HepG2 (cell line): ENCODE results near the gene HCFC1R1. TPM values are rescaled to one million over a fixed set of nuclear protein-coding genes. Genes with fewer than 3 reads are reported as not detected.

Source experiments
- ATAC-seq: fragments of 200-7000 bp; cut with Tn5 transposase; 3 replicates; pipeline ENCODE4 v1.9.1; 2020; ENCODE audit warnings: mild to moderate bottlenecking, moderate library complexity
- BruUV-seq: library from RNA; stranded (reverse); fragments of 400-500 nt; replicated peaks from 2 replicates; lab custom pipeline; 2021; lab: Mats Ljungman, UMichigan
- CTCF ChIA-PET: fragments of 300-600 bp; formaldehyde crosslinking; extraction: SDS; loops from one replicate; lab custom pipeline; 2021; ENCODE audit warnings: low total read pairs, inconsistent platforms, low intra/inter-chr PET ratio; lab: Yijun Ruan, JAX
- POLR2A ChIA-PET: fragments of 350-600 bp; sonication (Branson Sonifier 250); formaldehyde crosslinking; loops from one replicate; lab custom pipeline; 2020; ENCODE audit warnings: antibody characterized with exemption, inconsistent platforms; lab: Yijun Ruan, JAX
- DNase-seq: peaks from one replicate; pipeline ENCODE4 v3.0.0-alpha.2; 2015; ENCODE audit warnings: low spot score
- FAIRE-seq: peaks from 3 replicates; lab custom pipeline; 2011; peaks lifted over from hg19 to GRCh38; lab: Jason Lieb, UNC
- H2AFZ ChIP-seq: one replicate; pipeline ENCODE4 v1.6.1; 2011; ENCODE audit warnings: low read length, inconsistent platforms
- H3K27ac ChIP-seq: fragments of 300-600 bp; 3 replicates; pipeline ENCODE4 v1.8.0; 2011; ENCODE audit warnings: mixed run types, mild to moderate bottlenecking, mixed read lengths, low read length, inconsistent platforms; ENCODE audit not compliant: insufficient read depth; ENCODE audit errors: extremely low read length
- H3K27me3 ChIP-seq, 2 experiments: fragments of 200-600 bp in 1 of 2; 2 replicates in 1 of 2; 3 replicates in 1 of 2; pipeline versions ENCODE4 v1.6.0 to v1.8.0; 2011; ENCODE audit warnings: low read length in 2 of 2, mild to moderate bottlenecking in 2 of 2, moderate library complexity in 2 of 2, inconsistent platforms in 1 of 2; ENCODE audit not compliant: insufficient read depth in 2 of 2, control insufficient read depth in 1 of 2
- H3K36me3 ChIP-seq, 2 experiments: fragments of 200-600 bp in 1 of 2; replicated peaks in 1 of 2; 2 replicates in 1 of 2; 3 replicates in 1 of 2; pipeline versions ENCODE4 v1.5.1 to v1.8.0; 2011; ENCODE audit warnings: low read length in 2 of 2, inconsistent platforms in 1 of 2; ENCODE audit not compliant: insufficient read depth in 2 of 2, control insufficient read depth in 1 of 2
- H3K4me1 ChIP-seq: 2 replicates; pipeline ENCODE4 v1.5.1; 2012; ENCODE audit warnings: low read length, inconsistent platforms; ENCODE audit not compliant: insufficient read depth
- H3K4me2 ChIP-seq: 2 replicates; pipeline ENCODE4 v1.6.0; 2011; ENCODE audit warnings: low read depth, low read length, inconsistent platforms
- H3K4me3 ChIP-seq, 3 experiments: fragments of 200-600 bp in 1 of 3; sonication (generic), shearing (Covaris generic) in 1 of 3; replicated peaks in 1 of 3; 2 replicates each; pipeline ENCODE4 v1.5.1; 2011 to 2016; ENCODE audit warnings: low read length in 3 of 3, inconsistent platforms in 2 of 3, low read depth in 2 of 3, mild to moderate bottlenecking in 2 of 3, control low read depth in 1 of 3, mixed read lengths in 1 of 3; ENCODE audit not compliant: insufficient read depth in 1 of 3
- H3K79me2 ChIP-seq: one replicate; pipeline ENCODE4 v1.6.1; 2011; ENCODE audit warnings: low read length, inconsistent platforms; ENCODE audit not compliant: insufficient read depth
- H3K9ac ChIP-seq: 2 replicates; pipeline ENCODE4 v1.6.0; 2011; ENCODE audit warnings: mild to moderate bottlenecking, low read depth, low read length, inconsistent platforms; ENCODE audit not compliant: insufficient read depth
- H3K9me3 ChIP-seq: 2 replicates; pipeline ENCODE4 v1.5.1; 2012; ENCODE audit warnings: mild to moderate bottlenecking, low read length
- H4K20me1 ChIP-seq: 2 replicates; pipeline ENCODE4 v1.6.0; 2011; ENCODE audit warnings: inconsistent platforms, mild to moderate bottlenecking, low read length, moderate library complexity; ENCODE audit not compliant: insufficient read depth
- AKAP8 ChIP-seq: sonication (generic); formaldehyde crosslinking; IDR thresholded peaks from 2 replicates; pipeline ENCODE4 v1.5.1; 2020; ENCODE audit warnings: mild to moderate bottlenecking, missing genetic modification reagents
- ARID4A ChIP-seq: sonication (generic); formaldehyde crosslinking; IDR thresholded peaks from 2 replicates; pipeline ENCODE4 v1.5.0; 2020; ENCODE audit warnings: mild to moderate bottlenecking, missing genetic modification reagents, borderline replicate concordance
- CERS6 ChIP-seq: sonication (generic); formaldehyde crosslinking; IDR thresholded peaks from 2 replicates; pipeline ENCODE4 v1.5.0; 2020; ENCODE audit warnings: missing genetic modification reagents
- ETS1 ChIP-seq: sonication (generic); formaldehyde crosslinking; IDR thresholded peaks from 2 replicates; pipeline ENCODE4 v1.4.0; 2020; ENCODE audit warnings: missing genetic modification reagents
- HOXA9 ChIP-seq: sonication (generic); formaldehyde crosslinking; IDR thresholded peaks from 2 replicates; pipeline ENCODE4 v1.8.1; 2022; ENCODE audit warnings: missing genetic modification reagents, mild to moderate bottlenecking, moderate library complexity, borderline replicate concordance
- MED13 ChIP-seq: sonication (generic); formaldehyde crosslinking; IDR thresholded peaks from 2 replicates; pipeline ENCODE4 v1.5.0; 2020; ENCODE audit warnings: missing genetic modification reagents
- MYC ChIP-seq: sonication (generic); formaldehyde crosslinking; IDR thresholded peaks from 2 replicates; pipeline ENCODE4 v1.9.0; 2021; ENCODE audit warnings: missing genetic modification reagents, borderline replicate concordance
- NFYC ChIP-seq: IDR thresholded peaks from 2 replicates; pipeline ENCODE4 v1.6.1; 2016; ENCODE audit warnings: missing genetic modification reagents, missing compliant biosample characterization
- NKX3-1 ChIP-seq: sonication (generic); formaldehyde crosslinking; IDR thresholded peaks from 2 replicates; pipeline ENCODE4 v1.5.0; 2020; ENCODE audit warnings: missing genetic modification reagents
- RBM22 ChIP-seq: fragments of 200-400 bp; formaldehyde crosslinking; optimal IDR thresholded peaks from 2 replicates; pipeline ENCODE3; 2017; ENCODE audit warnings: mild to moderate bottlenecking, low read length, moderate library complexity
- THAP11 ChIP-seq: IDR thresholded peaks from 2 replicates; pipeline ENCODE4 v1.6.1; 2016; ENCODE audit warnings: missing biosample characterization, missing genetic modification reagents
- ZFP90 ChIP-seq: sonication (generic); formaldehyde crosslinking; IDR thresholded peaks from 2 replicates; pipeline ENCODE4 v1.8.0; 2022; ENCODE audit warnings: missing genetic modification reagents, mild to moderate bottlenecking, inconsistent platforms, borderline replicate concordance
- ZFX ChIP-seq: sonication (generic); formaldehyde crosslinking; IDR thresholded peaks from 2 replicates; pipeline ENCODE4 v1.4.0; 2020; ENCODE audit warnings: mild to moderate bottlenecking, low read depth, missing genetic modification reagents, moderate library complexity
- ZNF101 ChIP-seq: sonication (generic); formaldehyde crosslinking; IDR thresholded peaks from 2 replicates; pipeline ENCODE4 v1.4.0; 2020; ENCODE audit warnings: mild to moderate bottlenecking, low read depth, missing genetic modification reagents, borderline replicate concordance
- ZNF17 ChIP-seq: sonication (generic); formaldehyde crosslinking; IDR thresholded peaks from 2 replicates; pipeline ENCODE4 v1.5.0; 2020; ENCODE audit warnings: mild to moderate bottlenecking, missing genetic modification reagents
- ZNF530 ChIP-seq: sonication (generic); formaldehyde crosslinking; IDR thresholded peaks from 2 replicates; pipeline ENCODE4 v1.5.0; 2020; ENCODE audit warnings: low read depth, mild to moderate bottlenecking, missing genetic modification reagents
- ZNF737 ChIP-seq: sonication (generic); formaldehyde crosslinking; IDR thresholded peaks from 2 replicates; pipeline ENCODE4 v1.5.0; 2020; ENCODE audit warnings: missing genetic modification reagents, mild to moderate bottlenecking, borderline replicate concordance
- ZSCAN12 ChIP-seq: sonication (generic); formaldehyde crosslinking; IDR thresholded peaks from 2 replicates; pipeline ENCODE4 v1.9.0; 2021; ENCODE audit warnings: mild to moderate bottlenecking, missing genetic modification reagents
- WGBS: methylation state at CpG from one replicate; pipeline ENCODE4 v1.1.6; 2017; ENCODE audit warnings: low lambda C conversion rate; 5-methylcytosine and 5-hydroxymethylcytosine counted together
- in situ Hi-C: cut with HindIII; loops from 2 replicates; pipeline ENCODE4 v1.10.0; 2017; ENCODE audit warnings: low pct_unique_long_range_greater_than_20kb; ENCODE audit not compliant: extremely low pct_ligation_motif_present
- intact Hi-C: fragments of 100-400 bp; cut with micrococcal nuclease; formaldehyde crosslinking; loops from one replicate; pipeline ENCODE4 v1.10.0; 2022; ENCODE audit not compliant: unreplicated experiment
- polyA plus RNA-seq, 8 experiments: library from polyadenylated mRNA; depleted of rRNA in 3 of 8; stranded (reverse) in 7 of 8; unstranded in 1 of 8; fragments of >200 nt; fragmentation: Illumina TruSeq in 4 of 8; extraction: Trizol in 4 of 8; gene quantifications; 2 replicates each; pipeline versions ENCODE4 v1.2.1 to v1.2.3, GENCODE V29; 2011 to 2016; ENCODE audit warnings: low read depth in 4 of 8, missing spikeins in 1 of 8, mixed read lengths in 1 of 8; ENCODE audit not compliant: insufficient read depth in 1 of 8
- total RNA-seq, 5 experiments: library from RNA; depleted of rRNA; stranded (reverse); fragments of >200 nt; fragmentation: Illumina TruSeq; extraction: Trizol; gene quantifications; 2 replicates each; pipeline ENCODE4 v1.2.3, GENCODE V29; 2016; ENCODE audit warnings: low read depth in 1 of 5

The HCFC1R1 gene
- total and polyA plus RNA-seq, 2 of the 13 experiments (the other 11 are each of a cell fraction or from before 2014, with no cell fraction given): 13.8 to 16.1 TPM

- Histone ChIP-seq H3K36me3 (peaks cover 9 to 16% of the 10 kb centered on the region in 2 experiments; a peak in 2 of 5 replicates), H2AFZ (no peak overlapping the region), H3K4me1 (peaks cover 30% of the 10 kb centered on the region), H3K27ac (peak overlapping the region; percentile 82), H3K9me3 (no peaks in the 10 kb centered on the region), H4K20me1 (no peaks in the 10 kb centered on the region), H3K9ac (peak overlapping the region; percentile 96), H3K4me3 (peak overlapping the region; percentile 57 to 90 (median 71)), H3K27me3 (no peaks in the 10 kb centered on the region; a peak in 2 of 5 replicates), H3K4me2 (peak overlapping the region; percentile 94), H3K79me2 (peaks cover 17% of the 10 kb centered on the region)
- no peak for FAIRE-seq
- ChIA-PET CTCF (no interaction called here), POLR2A (interaction anchor here (0.6 to 4.9 kb wide), 20 partner anchors 9 to 126 kb away, joined by 3 to 38 read pairs (median 6); partner anchors contain the start of genes HCFC1R1, THOC6, TNFRSF12A and ZNF205)
- intact Hi-C loops (no loop called here), in situ Hi-C loops (no loop called here)
- DNase-seq: no peak
- under 1% methylated on average over 14 of the region's 26 CpGs for WGBS
- BruUV-seq: TSS peak; percentile 69
- peak; percentile 58 for ATAC-seq
- TF ChIP-seq NKX3-1 (CRISPR knock-in tag): peak; percentile 12; the same call in 1 of the 2 replicates
- peak; percentile 23; the same call in 1 of the 2 replicates for TF ChIP-seq ZNF101 (CRISPR knock-in tag)
- no peak for TF ChIP-seq ZNF17 (CRISPR knock-in tag)
- peak; percentile 2; the same call in 1 of the 2 replicates for TF ChIP-seq ZFP90 (CRISPR knock-in tag)
- no peak for TF ChIP-seq RBM22
- no peak for TF ChIP-seq HOXA9 (CRISPR knock-in tag)
- TF ChIP-seq MYC (CRISPR knock-in tag): peak; percentile 58; the same call in 1 of the 2 replicates
- TF ChIP-seq MED13 (CRISPR knock-in tag): no peak
- no peak for TF ChIP-seq ETS1 (CRISPR knock-in tag)
- TF ChIP-seq AKAP8: no peak
- TF ChIP-seq NFYC: no peak
- no peak for TF ChIP-seq CERS6 (CRISPR knock-in tag)
- TF ChIP-seq THAP11: no peak
- no peak; the same call in 1 of the 2 replicates for TF ChIP-seq ZNF737 (CRISPR knock-in tag)
- no peak for TF ChIP-seq ZNF530 (CRISPR knock-in tag)
- 0 out of 2 replicates have a peak, but pooled peaks have one; percentile 4 for TF ChIP-seq ARID4A
- TF ChIP-seq ZSCAN12 (CRISPR knock-in tag): no peak
- peak; percentile 75 for TF ChIP-seq ZFX (CRISPR knock-in tag)
These were observed 42.1 kb upstream of the HCFC1R1 start for GRCh38 chr16:3065742-3066439.
